DND-41 (cell line): ENCODE measurements around the gene ZFPL1.

Experiments used
- ATAC-seq: fragments of 200-7000 bp; cut with Tn5 transposase; 3 replicates; pipeline ENCODE4 v1.9.1; 2021; ENCODE audit warnings: low read depth; ENCODE audit not compliant: insufficient read depth
- DNase-seq: peaks from one replicate; pipeline ENCODE4 v3.0.0-alpha.2; 2020
- H2AFZ ChIP-seq: 2 replicates; pipeline ENCODE4 v1.6.0; 2012; ENCODE audit warnings: low read depth, low read length
- H3K27ac ChIP-seq: 2 replicates; pipeline ENCODE4 v1.5.1; 2012; ENCODE audit warnings: low read length, inconsistent platforms
- H3K27me3 ChIP-seq: fragments of 200-600 bp; sonication (generic); 2 replicates; pipeline ENCODE4 v1.6.0; 2012; ENCODE audit warnings: low read length, mild to moderate bottlenecking, inconsistent platforms; ENCODE audit not compliant: insufficient read depth, poor library complexity
- H3K36me3 ChIP-seq: 2 replicates; pipeline ENCODE4 v1.5.1; 2012; ENCODE audit warnings: low read length, inconsistent platforms; ENCODE audit not compliant: insufficient read depth
- H3K4me1 ChIP-seq: 2 replicates; pipeline ENCODE4 v1.5.1; 2012; ENCODE audit warnings: mild to moderate bottlenecking, low read length; ENCODE audit not compliant: insufficient read depth
- H3K4me2 ChIP-seq: 2 replicates; pipeline ENCODE4 v1.6.0; 2012; ENCODE audit warnings: mild to moderate bottlenecking, moderate library complexity, low read length, inconsistent platforms; ENCODE audit not compliant: insufficient read depth
- H3K4me3 ChIP-seq, 2 experiments: fragments of 200-600 bp in 1 of 2; shearing (Covaris generic) in 1 of 2; 2 replicates each; pipeline ENCODE4 v1.5.1; 2012 to 2016; ENCODE audit warnings: inconsistent platforms in 2 of 2, low read length in 2 of 2, mild to moderate bottlenecking in 2 of 2, low read depth in 1 of 2, moderate library complexity in 1 of 2
- H3K79me2 ChIP-seq: 2 replicates; pipeline ENCODE4 v1.6.0; 2012; ENCODE audit warnings: low read length, inconsistent platforms; ENCODE audit not compliant: insufficient read depth
- H3K9ac ChIP-seq: 2 replicates; pipeline ENCODE4 v1.6.0; 2012; ENCODE audit warnings: low read depth, mild to moderate bottlenecking, inconsistent platforms, low read length, moderate library complexity
- H3K9me3 ChIP-seq: 2 replicates; pipeline ENCODE4 v1.5.1; 2012; ENCODE audit warnings: low read length, moderate library complexity, mild to moderate bottlenecking, inconsistent platforms; ENCODE audit not compliant: insufficient read depth, severe bottlenecking
- H4K20me1 ChIP-seq: 2 replicates; pipeline ENCODE4 v1.6.0; 2012; ENCODE audit warnings: low read length; ENCODE audit not compliant: insufficient read depth
- CTCF ChIP-seq: IDR thresholded peaks from 2 replicates; pipeline ENCODE4 v1.5.1; 2012; ENCODE audit warnings: borderline replicate concordance, low read length, moderate library complexity, mild to moderate bottlenecking; ENCODE audit not compliant: poor library complexity, severe bottlenecking; ENCODE audit errors: extremely low read depth
- EZH2 ChIP-seq: IDR thresholded peaks from 3 replicates; pipeline ENCODE4 v1.6.1; 2012; ENCODE audit warnings: borderline replicate concordance, low read depth, mild to moderate bottlenecking, moderate library complexity, low read length, inconsistent platforms; ENCODE audit not compliant: severe bottlenecking

ZFPL1 gene

GRCh38 chr11:65058419-65059054 lies 25.5 kb upstream of the ZFPL1 start, which contains the start of gene NAALADL1:
Gene NAALADL1 (minus strand): TSS chr11:65058553. CDS start chr11:65058521, 32 bp downstream.
- no peaks in the 10 kb centered on the region for H3K27me3 ChIP-seq
- H4K20me1 ChIP-seq: no peaks in the 10 kb centered on the region; the same call in 1 of the 2 replicates
- no peaks in the 10 kb centered on the region for H3K79me2 ChIP-seq
- H3K9ac ChIP-seq: no peak within 1 kb of the TSS
- DNase-seq (no peak), ATAC-seq (no peak)
- no peaks in the 10 kb centered on the region for H3K9me3 ChIP-seq
- no peak within 1 kb of the TSS for H3K4me3 ChIP-seq
- H2AFZ ChIP-seq: no peak within 1 kb of the TSS
- H3K4me2 ChIP-seq: no peak within 1 kb of the TSS
- no peak for TF ChIP-seq CTCF
- TF ChIP-seq EZH2: no peak
- H3K36me3 ChIP-seq: no peaks in the 10 kb centered on the region
- no peaks in the 10 kb centered on the region for H3K4me1 ChIP-seq
- H3K27ac ChIP-seq: no peak within 1 kb of the TSS

- Histone ChIP-seq H4K20me1 (no peaks in the 10 kb centered on the region), H3K27me3 (no peaks in the 10 kb centered on the region), H3K4me1 (no peaks in the 10 kb centered on the region), H3K9ac (no peak overlapping the region), H3K79me2 (no peaks in the 10 kb centered on the region), H3K27ac (no peak overlapping the region), H3K4me2 (no peak overlapping the region), H3K4me3 (no peak overlapping the region), H2AFZ (no peak overlapping the region), H3K9me3 (no peaks in the 10 kb centered on the region), H3K36me3 (no peaks in the 10 kb centered on the region)
- ATAC-seq (no peak), DNase-seq (no peak)
- TF ChIP-seq CTCF (no peak), EZH2 (no peak)
Observed at GRCh38 chr11:65059523-65059922, 24.5 kb upstream of the ZFPL1 start.

GRCh38 chr11:65059959-65060824 lies 23.8 kb upstream of the ZFPL1 start:
- no peak overlapping the region for H3K27ac ChIP-seq
- no peaks in the 10 kb centered on the region for H3K4me1 ChIP-seq
- TF ChIP-seq CTCF (no peak), EZH2 (no peak)
- DNase-seq (no peak), ATAC-seq (no peak; the same call in 2 of the 3 replicates)
- H3K27me3 ChIP-seq: no peaks in the 10 kb centered on the region
- no peak overlapping the region for H3K9ac ChIP-seq
- no peaks in the 10 kb centered on the region for H4K20me1 ChIP-seq
- H2AFZ ChIP-seq: no peak overlapping the region
- H3K4me2 ChIP-seq: no peak overlapping the region
- no peaks in the 10 kb centered on the region for H3K9me3 ChIP-seq
- H3K36me3 ChIP-seq: no peaks in the 10 kb centered on the region
- no peaks in the 10 kb centered on the region for H3K79me2 ChIP-seq
- H3K4me3 ChIP-seq: no peak overlapping the region
